Right hindlimb (tissue), 1 donor: Measurements from ENCODE around the gene LENG8.

Experiments
- DNase-seq: peaks from one replicate; pipeline ENCODE4 v3.0.0-alpha.2; 2018

The LENG8 gene

DNA sequence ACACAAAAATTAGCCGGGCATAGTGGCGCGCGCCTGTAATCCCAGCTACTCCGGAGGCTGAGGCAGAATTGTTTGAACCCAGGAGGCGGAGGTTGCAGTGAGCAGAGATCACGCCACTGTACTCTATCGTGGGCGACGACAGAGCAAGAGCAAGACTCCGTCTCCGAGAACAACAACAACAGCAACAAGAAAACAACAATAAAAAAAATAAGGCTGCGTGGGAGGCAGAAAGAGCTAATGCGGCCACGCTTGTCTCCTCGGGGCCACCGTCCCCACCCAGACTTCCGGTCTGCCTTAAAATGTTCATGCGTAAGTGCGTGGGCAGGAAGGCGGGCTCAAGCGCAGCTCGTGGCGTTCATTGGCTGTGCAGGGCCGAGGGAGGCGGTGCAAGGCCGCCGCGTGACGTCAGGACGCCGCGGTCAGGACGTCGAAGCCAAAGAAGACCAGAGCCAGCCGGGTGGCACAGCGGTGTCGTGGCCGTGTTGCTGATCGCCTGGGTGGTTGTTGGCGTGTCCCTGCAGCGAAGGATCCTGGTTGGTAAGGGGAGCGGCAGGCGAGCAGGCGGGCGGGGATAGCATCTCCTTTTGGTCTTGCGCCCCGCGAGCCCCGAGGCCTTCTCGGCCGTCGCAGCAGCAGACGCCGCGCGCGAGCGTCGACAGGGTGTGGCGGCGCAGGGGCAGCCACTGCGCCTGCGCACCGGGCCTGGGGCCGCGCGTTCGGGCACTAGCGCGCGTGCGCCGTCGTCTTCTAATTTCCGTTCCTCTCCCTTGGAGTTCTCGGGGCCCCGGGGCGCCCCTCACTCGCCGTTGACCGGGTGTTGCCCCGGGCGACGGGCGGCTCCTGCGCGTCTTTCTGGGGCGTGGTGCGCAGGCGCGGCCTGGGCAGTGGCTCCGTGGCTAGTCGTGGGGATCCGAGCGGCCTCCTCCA lies at the start of gene LENG8:
LENG8 (plus strand) TSS at position 426 of the 927 bp plus-strand sequence. CDS start 2,146 bp downstream, outside the sequence.
- peak; percentile 98 for DNase-seq

DNA sequence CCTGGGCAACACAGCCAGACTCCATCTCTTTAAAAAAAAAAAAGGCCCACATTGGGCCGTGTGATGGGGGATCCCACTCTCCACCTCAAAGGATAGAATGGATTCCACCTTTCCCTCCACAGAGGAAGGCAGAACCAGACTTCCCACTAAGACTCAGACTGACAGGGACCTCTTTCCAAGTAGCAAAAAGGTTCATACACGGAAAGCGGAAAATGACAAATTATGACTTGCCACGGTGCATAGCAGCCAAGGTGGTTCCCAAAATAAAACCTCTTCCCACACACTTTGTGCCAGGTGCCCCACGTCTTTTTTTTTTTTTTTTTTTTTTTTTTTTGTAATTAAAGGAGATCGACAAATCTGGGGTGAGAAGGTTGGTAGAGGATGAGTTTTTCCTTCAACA lies 48.1 kb upstream of the LENG8 start:
- no peak for DNase-seq

DNA sequence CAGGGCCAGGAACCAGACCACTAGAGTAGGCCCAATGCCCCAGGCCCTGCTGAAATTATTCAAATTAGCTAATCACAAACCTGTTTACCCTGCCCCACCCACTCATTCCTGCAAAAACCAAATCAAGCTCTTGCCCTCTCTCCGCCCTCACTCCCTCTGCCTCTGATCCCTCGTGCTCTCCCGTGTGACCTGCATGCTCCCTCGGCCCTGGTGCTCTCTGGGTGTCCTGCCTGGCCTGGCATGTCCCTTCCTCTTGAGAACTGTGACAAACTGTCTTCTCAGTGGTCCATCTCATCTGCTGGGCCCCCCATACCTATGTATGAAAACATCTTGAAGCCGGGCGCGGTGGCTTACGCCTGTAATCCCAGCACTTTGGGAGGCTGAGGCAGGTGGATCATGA lies 45.9 kb upstream of the LENG8 start:
- no peak for DNase-seq

DNA sequence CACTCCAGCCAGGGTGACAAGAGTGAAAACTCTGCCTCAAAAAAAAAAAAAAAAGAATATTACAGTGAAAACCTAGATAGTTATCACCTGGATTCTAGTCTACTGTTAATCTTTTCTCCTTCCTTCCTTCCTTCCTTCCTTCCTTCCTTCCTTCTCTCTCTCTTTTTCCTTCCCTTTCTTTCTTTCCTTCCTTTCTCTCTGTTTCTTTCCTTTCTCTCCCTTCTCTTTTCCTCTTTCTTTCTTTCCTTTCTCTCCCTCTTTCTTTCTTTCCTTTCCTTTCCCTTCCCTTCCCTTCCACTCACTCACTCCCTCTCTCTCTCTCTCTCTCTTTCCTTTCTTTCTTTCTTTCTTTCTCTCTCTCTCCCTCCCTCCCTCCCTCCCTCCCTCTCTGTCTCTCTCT lies 43.4 kb upstream of the LENG8 start:
- no peak for DNase-seq

DNA sequence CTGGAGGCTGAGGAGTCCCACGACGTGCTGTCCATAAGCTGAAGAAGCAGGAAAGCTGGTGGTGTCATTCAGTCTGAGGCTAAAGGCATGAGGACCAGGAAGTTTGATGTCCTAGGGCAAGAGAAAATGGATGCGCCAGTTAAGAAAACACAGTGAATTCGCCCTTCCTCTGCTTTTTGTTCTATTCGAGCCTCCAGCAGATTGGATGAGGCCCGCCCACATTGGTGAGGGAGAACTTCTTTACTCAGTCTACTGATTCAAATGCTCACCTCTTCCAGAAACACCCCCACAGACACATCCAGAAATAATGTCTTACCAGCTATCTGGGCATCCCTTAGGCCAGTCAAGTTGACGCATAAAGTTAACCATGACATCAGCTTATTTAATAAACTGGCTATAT lies 41.2 kb upstream of the LENG8 start:
- DNase-seq = no peak

DNA sequence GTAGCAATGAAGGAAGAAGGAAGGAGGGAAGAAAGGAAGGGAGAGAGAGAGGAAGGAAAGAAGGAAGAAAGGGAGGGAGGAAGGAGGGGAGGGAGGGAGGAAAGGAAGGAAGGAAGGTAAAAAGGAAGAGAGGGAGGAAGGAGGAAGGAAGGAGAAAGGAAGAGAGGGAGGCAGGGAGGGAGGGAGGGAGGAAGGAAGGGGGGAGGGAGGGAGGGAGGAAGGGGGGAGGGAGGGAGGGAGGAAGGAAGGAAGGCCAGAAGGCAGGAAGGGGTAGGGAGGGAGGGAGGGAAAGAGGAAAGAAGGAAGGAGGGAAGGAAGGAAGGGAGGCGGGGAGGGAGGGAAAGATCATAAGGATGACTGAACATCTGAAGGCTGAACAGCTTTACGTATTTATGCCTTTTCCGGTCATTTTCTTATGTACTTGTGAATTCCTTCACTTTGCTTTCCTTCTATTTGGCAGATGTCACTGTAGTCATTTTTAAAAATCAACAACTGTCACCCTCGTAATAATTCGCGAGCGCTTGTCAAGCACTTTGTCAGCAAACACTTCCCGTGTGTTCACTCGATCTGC lies 40.5 kb upstream of the LENG8 start:
- DNase-seq = no peak

DNA sequence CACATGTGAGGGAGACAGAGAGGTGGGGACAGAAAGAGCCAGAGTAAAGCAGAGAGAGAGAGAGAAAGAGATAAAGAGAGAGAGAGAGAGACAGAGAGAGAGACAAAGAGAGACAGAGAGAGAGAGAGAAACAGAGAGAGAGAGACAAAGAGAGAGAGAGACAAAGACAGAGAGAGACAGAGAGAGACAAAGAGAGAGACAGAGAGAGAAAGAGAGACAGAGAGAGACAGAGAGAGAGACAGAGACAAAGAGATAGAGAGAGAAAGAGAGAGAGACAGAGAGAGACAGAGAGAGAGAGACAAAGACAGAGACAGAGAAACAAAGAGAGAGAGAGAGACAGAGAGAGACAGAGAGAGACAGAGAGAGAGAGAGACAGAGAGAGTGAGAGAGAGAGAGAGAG lies 38.0 kb upstream of the LENG8 start:
- DNase-seq = no peak

DNA sequence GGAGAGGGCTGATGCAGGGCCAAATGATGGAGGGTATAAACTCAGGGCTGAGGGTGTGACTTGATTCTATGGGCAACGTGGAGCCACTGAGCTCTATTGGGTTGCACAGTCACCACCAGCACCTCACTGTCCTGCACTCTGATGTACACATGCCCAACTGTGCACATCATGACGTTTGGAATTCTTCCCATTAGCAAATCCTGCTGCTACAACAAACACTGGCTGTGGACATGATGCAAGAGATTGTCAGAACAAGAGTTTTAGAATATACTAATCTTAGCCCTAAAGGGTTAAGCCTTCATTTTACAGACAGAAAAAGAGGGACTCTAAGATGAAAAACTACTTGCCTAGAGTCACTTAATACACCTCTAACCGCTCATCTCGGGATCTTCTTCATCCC lies 36.1 kb upstream of the LENG8 start:
- no peak for DNase-seq

DNA sequence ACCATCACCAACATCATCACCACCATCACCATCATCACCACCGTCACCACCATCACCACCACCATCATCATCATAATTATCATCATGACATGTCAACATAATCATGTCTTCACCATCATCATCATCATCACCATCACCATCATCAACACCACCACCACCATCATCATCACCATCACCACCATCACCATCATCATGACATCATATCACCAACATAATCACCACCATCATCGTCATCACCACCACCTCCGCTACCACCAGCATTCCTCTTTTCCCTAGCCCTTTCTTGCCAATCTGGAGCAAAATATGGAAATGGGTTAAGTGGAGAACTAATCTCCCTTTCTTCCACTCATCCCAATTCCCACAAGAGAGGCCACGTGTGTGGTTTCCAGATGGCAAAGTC lies 34.8 kb upstream of the LENG8 start:
- no peak for DNase-seq

DNA sequence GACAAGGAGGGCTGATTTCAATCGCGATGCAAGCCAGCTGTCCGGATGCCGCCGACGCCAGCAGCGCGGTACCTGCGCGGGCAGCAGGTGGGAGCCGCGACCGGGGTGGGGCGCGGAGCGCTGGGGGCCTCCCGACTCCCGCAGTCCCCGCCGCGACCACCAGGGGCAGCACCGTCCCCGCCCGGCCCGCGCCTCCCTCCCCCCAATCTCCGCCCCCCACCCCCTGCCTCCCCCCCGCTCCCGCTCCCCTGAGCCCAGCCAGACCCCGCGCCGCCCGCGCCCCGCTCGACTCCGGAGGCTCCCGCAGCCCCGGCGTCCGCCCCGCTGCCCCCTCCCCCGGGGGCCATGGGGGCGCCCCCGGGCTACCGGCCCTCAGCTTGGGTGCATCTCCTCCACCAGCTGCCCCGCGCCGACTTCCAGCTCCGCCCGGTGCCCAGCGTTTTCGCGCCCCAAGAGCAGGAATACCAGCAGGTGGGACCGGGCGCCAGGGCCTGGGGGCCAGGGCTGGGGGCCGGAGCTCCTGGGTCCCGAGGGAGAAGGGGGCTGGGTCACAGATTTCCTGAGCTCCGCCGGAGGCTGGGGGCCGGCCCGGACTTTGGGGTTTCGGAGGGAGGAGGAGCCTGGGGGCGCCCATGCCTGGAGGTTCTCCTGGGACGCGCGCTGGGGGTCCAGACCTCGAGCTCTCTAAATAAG lies 33.6 kb upstream of the LENG8 start, which contains the start of gene TTYH1:
TTYH1 (plus strand) TSS at position 257 of the 693 bp plus-strand sequence; CDS start at position 346, 89 bp downstream.
- DNase-seq = no peak

DNA sequence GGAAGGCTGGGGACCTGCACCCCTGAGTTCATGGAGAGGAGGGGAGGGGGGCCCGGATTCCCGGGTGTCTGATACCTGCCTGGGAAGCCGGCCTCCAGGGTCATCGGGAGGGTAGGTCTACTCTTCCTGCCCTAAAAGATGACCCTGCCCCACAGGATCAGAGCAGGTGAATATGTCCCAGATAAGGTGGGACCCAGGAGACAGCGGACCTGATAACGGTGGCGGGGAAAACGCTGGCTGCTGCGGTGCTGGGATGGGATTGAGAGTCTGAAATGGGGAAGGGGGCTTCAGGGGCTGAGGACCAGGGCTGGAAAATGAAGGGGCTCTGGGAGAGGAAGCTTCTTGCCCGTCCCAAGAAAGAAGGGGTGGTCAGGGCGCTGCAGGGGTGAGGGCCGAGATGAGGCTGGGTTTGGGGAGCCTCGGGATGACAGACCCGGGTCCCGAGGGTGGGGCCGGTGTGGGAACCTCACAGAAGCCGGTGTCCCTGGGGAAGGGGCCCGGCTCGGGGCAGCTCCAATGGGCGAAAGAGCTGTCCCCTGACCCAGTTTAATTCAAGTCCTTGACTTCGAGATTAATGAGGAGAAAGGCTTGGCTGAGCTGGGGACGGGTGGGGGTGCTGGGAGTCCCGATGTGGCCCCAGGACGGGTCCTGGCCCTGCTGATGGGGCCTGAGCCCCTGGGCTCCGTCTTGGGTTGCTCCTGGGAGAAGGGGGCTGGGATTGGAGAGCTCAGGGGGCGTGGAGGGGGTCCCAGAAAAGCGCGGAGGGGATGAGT lies 32.9 kb upstream of the LENG8 start:
- DNase-seq = no peak

DNA sequence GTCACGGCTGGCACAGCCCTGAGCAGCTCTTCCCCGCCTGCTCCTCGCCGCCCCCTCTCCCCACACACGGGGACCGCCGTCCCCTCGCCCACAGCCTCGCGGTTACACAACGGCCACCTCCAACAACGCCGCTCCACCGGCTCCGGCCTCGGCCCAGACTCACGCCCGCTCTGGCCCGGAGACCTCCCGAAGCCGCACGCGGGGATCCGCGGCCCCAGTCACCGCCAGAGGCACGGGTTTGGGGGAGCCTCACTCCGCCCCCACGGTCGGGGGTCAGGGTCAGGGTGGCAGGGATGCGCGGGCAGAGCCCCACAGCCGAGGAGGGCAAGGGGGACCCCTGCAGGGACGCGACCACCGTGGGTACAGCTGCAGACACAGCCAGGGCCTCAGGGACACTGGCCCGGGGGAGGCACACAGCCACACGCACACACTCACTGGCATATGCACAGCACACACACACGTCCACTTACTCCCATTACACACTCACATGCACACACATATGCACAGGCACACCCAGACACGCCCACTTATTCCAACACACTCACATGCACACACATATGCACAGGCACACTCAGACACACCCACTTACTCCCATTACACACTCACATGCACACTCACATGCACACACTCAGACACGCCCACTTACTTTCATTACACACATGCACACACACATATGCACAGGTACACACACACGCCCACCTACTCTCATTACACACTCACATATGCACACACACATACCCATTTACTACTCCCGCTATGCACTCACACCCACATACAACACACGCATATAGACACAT lies 32.1 kb upstream of the LENG8 start:
- no peak for DNase-seq

DNA sequence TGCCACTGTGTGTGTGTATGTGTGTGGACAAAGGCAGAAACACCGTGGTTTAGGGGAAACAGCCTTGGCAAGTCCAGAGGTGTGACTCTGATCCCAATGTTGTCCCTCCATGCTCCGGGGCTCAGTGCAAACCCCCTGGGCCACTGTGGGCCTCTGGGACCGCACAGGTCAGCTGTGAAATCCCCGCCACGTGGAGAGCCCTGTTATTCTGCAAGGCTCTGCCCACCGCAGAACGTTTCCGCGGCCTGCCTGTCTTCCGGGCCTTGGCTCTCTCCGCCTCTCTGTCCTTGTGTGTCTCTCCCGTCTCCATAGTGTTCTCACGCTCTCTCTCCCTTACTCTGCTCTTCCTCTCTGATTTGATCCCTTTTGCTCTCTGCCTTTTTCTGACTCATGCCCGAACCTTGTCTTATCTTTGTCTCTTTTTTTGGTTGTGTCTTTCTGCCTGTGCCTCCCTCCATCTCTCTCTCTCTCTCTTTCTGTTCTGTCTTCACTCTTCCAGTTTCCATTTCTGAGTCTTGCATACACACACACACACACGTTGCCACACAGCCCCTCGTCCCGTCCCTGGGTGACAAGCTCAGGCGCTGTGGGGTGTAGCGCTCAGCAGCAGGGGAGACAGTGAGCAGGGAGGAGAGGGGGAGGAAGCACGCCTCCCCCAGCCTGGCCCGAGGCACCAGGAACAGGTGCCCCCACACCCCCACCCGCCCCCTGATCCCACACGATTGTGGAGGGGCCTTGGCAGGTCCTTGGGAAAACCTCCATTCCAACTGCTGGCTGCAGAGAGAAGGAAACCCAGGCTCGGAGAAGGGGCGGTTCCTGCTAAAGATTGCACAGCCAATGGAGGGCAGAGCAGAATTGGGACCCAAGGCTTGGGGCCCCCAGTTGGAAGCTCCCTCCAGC lies 30.7 kb upstream of the LENG8 start:
- no peak for DNase-seq

DNA sequence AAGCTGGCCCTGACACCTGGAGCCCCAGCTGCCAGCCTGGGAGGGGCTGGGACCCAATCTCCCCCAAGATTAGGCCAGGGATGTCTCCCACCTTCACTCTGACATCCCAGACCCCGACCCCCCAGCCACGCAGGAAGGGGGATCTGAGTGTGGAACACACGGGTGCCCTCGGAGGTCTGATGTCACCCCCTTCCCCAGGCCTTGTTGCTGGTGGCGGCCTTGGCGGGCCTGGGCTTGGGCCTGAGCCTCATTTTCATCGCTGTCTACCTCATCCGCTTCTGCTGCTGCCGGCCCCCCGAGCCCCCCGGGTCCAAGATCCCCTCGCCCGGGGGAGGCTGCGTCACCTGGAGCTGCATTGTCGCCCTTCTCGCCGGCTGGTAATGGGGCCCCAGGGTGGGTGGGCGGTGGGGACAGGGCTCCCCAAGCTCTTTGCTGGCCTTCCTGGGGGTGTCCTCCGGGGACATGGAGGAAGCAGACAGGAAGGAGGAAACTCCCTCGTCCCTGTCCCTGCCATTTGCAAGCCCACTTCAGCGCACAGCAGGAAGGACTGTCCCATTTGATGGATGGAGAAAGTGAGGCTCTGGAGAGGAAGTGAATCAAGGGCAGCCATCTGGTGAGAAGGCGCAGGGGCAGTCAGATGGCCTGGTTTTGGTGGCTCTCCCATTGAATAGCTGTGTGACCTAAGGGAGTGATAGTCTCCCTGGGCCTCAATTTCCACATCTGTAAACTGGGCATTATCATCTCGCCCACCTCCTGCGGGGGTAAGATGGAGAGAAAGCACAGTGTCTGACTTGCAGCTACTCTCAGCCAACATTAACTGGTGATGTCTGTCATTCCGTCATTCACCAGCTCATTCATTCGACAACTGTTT lies 29.8 kb upstream of the LENG8 start:
- DNase-seq = no peak

DNA sequence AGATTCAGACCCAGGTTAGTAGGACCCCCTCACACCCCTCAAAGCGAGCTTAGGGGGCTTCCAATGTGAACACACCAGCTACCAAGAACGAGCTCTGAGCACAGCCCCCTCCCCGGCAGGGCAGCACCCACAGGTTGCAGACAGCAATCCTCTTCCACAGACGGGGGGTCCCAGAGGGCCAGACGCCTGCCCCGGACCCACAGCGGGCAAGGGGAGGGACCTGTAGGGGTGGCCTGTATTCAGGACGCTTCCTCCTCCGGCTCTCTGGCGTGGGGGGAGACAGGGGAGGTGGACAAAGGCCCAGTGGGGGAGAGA lies 29.0 kb upstream of the LENG8 start:
- no peak for DNase-seq

DNA sequence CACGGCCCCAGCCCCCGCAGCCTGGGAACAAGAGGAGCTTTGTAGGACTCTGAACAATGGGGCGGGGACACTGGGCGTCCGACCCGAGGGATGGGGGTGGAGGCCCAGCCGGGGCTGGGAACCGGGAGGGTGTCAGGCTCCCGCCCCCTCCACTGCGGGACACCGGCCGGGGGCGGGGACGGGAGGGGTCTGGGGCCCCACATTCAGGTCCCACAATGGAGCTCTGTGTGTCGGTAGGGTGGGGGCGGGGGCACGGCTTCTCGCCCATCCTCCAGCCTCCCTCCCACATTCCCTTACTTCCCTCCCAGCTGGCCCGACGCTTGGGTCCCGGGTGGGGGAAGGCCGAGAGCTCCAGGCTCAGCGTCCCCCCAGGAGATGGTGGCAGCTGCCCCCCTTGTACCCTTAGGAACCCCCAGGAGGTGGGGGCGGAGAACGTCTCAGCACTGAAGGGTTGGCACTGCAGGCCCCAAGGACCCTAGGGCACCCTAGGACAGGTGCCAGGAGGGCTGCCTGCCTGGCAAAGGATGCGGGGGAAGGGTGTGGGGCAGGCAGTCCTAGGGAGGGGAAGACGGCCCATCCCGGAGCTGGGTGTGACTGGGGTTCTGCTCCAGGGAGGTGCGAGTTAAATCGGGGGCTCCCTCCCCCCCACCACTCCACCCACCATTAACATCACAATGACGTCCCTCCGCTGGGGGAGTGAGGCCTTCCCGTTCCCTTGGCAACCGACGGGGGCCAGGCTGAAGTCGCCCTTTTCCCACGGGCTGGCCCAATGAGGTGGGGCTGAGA lies 28.4 kb upstream of the LENG8 start:
- peak; percentile 66 for DNase-seq

DNA sequence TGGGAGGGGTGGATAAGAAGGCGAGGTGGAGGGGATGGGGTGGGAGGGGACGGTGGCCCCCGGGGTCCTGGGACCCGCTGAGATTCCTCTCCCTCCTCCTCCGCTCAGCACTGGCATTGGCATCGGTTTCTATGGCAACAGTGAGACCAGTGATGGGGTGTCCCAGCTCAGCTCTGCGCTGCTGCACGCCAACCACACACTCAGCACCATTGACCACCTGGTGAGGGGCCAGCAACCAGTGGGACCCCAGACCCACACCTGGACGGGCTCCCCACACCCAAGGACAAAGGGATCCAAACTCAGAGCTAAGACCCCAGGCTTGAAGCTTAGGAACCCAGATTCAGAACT lies 27.9 kb upstream of the LENG8 start:
- DNase-seq = no peak

DNA sequence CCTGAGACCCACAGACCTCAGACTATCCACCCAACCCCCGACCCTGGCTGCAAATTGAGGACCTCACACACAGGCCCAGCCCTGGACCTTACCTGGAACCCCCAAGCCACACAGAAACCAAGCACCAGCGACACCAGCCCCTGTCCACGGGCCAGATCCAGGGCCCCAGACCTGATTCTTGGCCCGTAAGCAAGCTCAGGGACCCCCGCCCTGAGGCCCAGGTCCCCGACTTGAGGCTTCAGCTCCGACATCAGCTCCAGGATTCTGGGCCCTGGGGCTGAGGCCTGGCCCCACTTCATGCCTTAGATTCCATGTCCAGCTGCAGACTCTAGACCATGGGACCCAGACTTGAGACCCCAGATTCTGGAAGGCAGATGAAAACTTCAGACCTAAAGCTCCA lies 27.5 kb upstream of the LENG8 start:
- DNase-seq = no peak

DNA sequence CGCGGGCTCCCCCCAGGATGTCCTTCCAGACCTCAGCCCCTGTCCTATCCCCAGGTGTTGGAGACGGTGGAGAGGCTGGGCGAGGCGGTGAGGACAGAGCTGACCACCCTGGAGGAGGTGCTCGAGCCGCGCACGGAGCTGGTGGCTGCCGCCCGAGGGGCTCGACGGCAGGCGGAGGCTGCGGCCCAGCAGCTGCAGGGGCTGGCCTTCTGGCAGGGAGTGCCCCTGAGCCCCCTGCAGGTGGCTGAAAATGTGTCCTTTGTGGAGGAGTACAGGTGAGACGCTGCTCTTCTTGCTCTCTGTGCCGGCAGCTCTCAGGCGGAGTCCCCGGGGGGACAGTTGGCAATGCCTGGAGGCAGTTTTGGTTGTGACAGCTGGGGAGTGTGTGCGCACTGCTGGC lies 26.9 kb upstream of the LENG8 start:
- no peak for DNase-seq
